OCI-LY7 (cell line): ENCODE results near the gene PRDM1. TPM values are rescaled to one million over a fixed set of nuclear protein-coding genes. Genes with fewer than 3 reads are reported as not detected.
A peak's percentile ranks its signal among the peaks of the same experiment; 100 is the strongest.

Experiments
- BruUV-seq: library from RNA; stranded (reverse); fragments of 400-500 nt; replicated peaks from 2 replicates; lab custom pipeline; 2021; lab: Mats Ljungman, UMichigan
- CTCF ChIA-PET: fragments of 300-600 bp; sonication (Branson Sonifier 250); formaldehyde crosslinking; loops from one replicate; lab custom pipeline; 2022; ENCODE audit warnings: antibody characterized with exemption; ENCODE audit not compliant: unreplicated experiment; lab: Charles Lee
- POLR2A ChIA-PET: fragments of 300-600 bp; sonication (Branson Sonifier 250); formaldehyde crosslinking; loops from one replicate; lab custom pipeline; 2022; ENCODE audit warnings: antibody characterized with exemption; lab: Charles Lee
- DNase-seq: peaks from one replicate; pipeline ENCODE4 v3.0.0-alpha.2; 2015; ENCODE audit warnings: low spot score
- H2AFZ ChIP-seq: fragments of 200-600 bp; sonication (generic), shearing (Covaris generic); 2 replicates; pipeline ENCODE4 v1.6.1; 2014; ENCODE audit warnings: mild to moderate bottlenecking, antibody characterized with exemption, low read length, moderate library complexity
- H3K27ac ChIP-seq: fragments of 200-600 bp; sonication (generic); 2 replicates; pipeline ENCODE4 v1.5.1; 2014; ENCODE audit warnings: mixed run types, low read depth, mild to moderate bottlenecking, moderate library complexity, low read length, inconsistent platforms; ENCODE audit not compliant: poor library complexity, severe bottlenecking
- H3K36me3 ChIP-seq: fragments of 200-600 bp; sonication (generic); 2 replicates; pipeline ENCODE4 v1.6.1; 2014; ENCODE audit warnings: mild to moderate bottlenecking, antibody characterized with exemption, low read length, moderate library complexity, mixed read lengths; ENCODE audit not compliant: insufficient read depth
- H3K4me1 ChIP-seq: fragments of 200-600 bp; sonication (generic); 2 replicates; pipeline ENCODE4 v1.5.1; 2014; ENCODE audit warnings: mild to moderate bottlenecking, low read length; ENCODE audit not compliant: insufficient read depth, poor library complexity, severe bottlenecking
- H3K4me2 ChIP-seq: fragments of 200-600 bp; sonication (generic); 2 replicates; pipeline ENCODE4 v1.6.1; 2014; ENCODE audit warnings: mild to moderate bottlenecking, low read length
- H3K4me3 ChIP-seq: fragments of 200-600 bp; sonication (generic); 2 replicates; pipeline ENCODE4 v1.5.1; 2014; ENCODE audit warnings: mild to moderate bottlenecking, low read depth, low read length; ENCODE audit not compliant: poor library complexity, severe bottlenecking
- H3K79me2 ChIP-seq: fragments of 200-600 bp; sonication (generic); 2 replicates; pipeline ENCODE4 v1.6.1; 2016; ENCODE audit warnings: low read depth, mild to moderate bottlenecking, low read length, moderate library complexity, mixed read lengths; ENCODE audit not compliant: insufficient read depth
- H3K9me2 ChIP-seq: fragments of 200-600 bp; sonication (generic); 2 replicates; pipeline ENCODE4 v1.6.1; 2016; ENCODE audit warnings: mild to moderate bottlenecking, low read length, mixed read lengths; ENCODE audit not compliant: insufficient read depth
- H3K9me3 ChIP-seq: fragments of 200-600 bp; sonication (generic); 2 replicates; pipeline ENCODE4 v1.6.1; 2014; ENCODE audit warnings: mild to moderate bottlenecking, mixed run types, low read length, mixed read lengths
- H4K20me1 ChIP-seq: fragments of 200-600 bp; sonication (generic); 2 replicates; pipeline ENCODE4 v1.6.1; 2014; ENCODE audit warnings: mild to moderate bottlenecking, antibody characterized with exemption, low read length, moderate library complexity, mixed read lengths; ENCODE audit not compliant: insufficient read depth
- CTCF ChIP-seq: fragments of 200-600 bp; sonication (generic); conservative IDR thresholded peaks from 2 replicates; pipeline ENCODE4 v1.5.1; 2014; ENCODE audit warnings: mild to moderate bottlenecking, antibody characterized with exemption, low read length, moderate library complexity, mixed read lengths
- EZH2phosphoT487 ChIP-seq: fragments of 200-600 bp; sonication (generic); IDR thresholded peaks from 2 replicates; pipeline ENCODE4 v1.6.1; 2018; ENCODE audit warnings: low read depth, borderline replicate concordance, mild to moderate bottlenecking, mixed run types, antibody characterized with exemption, low read length, moderate library complexity, mixed read lengths
- intact Hi-C: fragments of 100-400 bp; cut with micrococcal nuclease; formaldehyde crosslinking; loops from one replicate; pipeline ENCODE4 v1.10.0; 2022; ENCODE audit not compliant: unreplicated experiment
- total RNA-seq, 2 experiments: library from RNA; depleted of rRNA in 1 of 2; stranded (reverse); fragments of >200 nt in 1 of 2; shearing (Covaris generic) in 1 of 2; gene quantifications; 2 replicates each; pipeline ENCODE4 v1.2.3, GENCODE V29; 2014 to 2022

The PRDM1 gene
- total RNA-seq, 2 experiments from 2014 or later, result 1.5 to 3.3 TPM

- Histone ChIP-seq H3K4me1 (no peaks in the 10 kb centered on the region), H3K79me2 (no peaks in the 10 kb centered on the region), H3K4me3 (no peak overlapping the region), H3K36me3 (no peaks in the 10 kb centered on the region; the same call in 1 of the 2 replicates), H4K20me1 (no peaks in the 10 kb centered on the region), H2AFZ (peak overlapping the region; percentile 36; the same call in 1 of the 2 replicates), H3K27ac (no peak overlapping the region), H3K9me2 (no peaks in the 10 kb centered on the region), H3K4me2 (no peak overlapping the region), H3K9me3 (peaks cover 3% of the 10 kb centered on the region; the same call in 1 of the 2 replicates)
- no peak for DNase-seq
- ChIA-PET CTCF (no interaction called here), POLR2A (interaction anchor here (0.7 to 1.9 kb wide), 8 partner anchors 9 to 90 kb away, joined by 3 to 6 read pairs (median 4); no protein-coding TSS in a partner anchor)
- no TSS peak for BruUV-seq
- TF ChIP-seq CTCF (no peak), EZH2phosphoT487 (no peak)
- intact Hi-C loops, result no loop called here
These were observed 46.1 kb upstream of the PRDM1 start for GRCh38 chr6:106039897-106040592.

GRCh38 chr6:106044151-106044550 is 42.0 kb upstream of the PRDM1 start:
- no peak overlapping the region; the same call in 1 of the 2 replicates for H2AFZ ChIP-seq
- DNase-seq, result no peak
- ChIA-PET CTCF (no interaction called here), POLR2A (interaction anchor here (0.6 to 1.9 kb wide), 2 partner anchors 10 to 1738 kb away, joined by 3 to 7 read pairs; no protein-coding TSS in a partner anchor)
- H3K4me2 ChIP-seq, result no peak overlapping the region
- H4K20me1 ChIP-seq, result no peaks in the 10 kb centered on the region
- H3K9me3 ChIP-seq, result no peaks in the 10 kb centered on the region
- no peaks in the 10 kb centered on the region for H3K9me2 ChIP-seq
- BruUV-seq, result no TSS peak
- no peaks in the 10 kb centered on the region for H3K36me3 ChIP-seq
- no peak overlapping the region for H3K27ac ChIP-seq
- H3K79me2 ChIP-seq, result no peaks in the 10 kb centered on the region
- intact Hi-C loops, result no loop called here
- no peaks in the 10 kb centered on the region for H3K4me1 ChIP-seq
- no peak overlapping the region for H3K4me3 ChIP-seq
- TF ChIP-seq CTCF, result no peak
- no peak for TF ChIP-seq EZH2phosphoT487

GRCh38 chr6:106045077-106045476 is 41.1 kb upstream of the PRDM1 start:
- POLR2A ChIA-PET, result interaction anchor here (0.6 kb wide), 2 partner anchors 26 to 423 kb away, joined by 3 to 5 read pairs; no protein-coding TSS in a partner anchor
- no peak for DNase-seq
- no peaks in the 10 kb centered on the region for H3K9me2 ChIP-seq
- CTCF ChIA-PET, result no interaction called here
- TF ChIP-seq EZH2phosphoT487, result no peak
- no peak for TF ChIP-seq CTCF
- H3K27ac ChIP-seq, result no peak overlapping the region
- H3K4me3 ChIP-seq, result no peak overlapping the region
- H2AFZ ChIP-seq, result peak overlapping the region; percentile 0; the same call in 1 of the 2 replicates
- no peaks in the 10 kb centered on the region for H4K20me1 ChIP-seq
- no TSS peak for BruUV-seq
- H3K79me2 ChIP-seq, result no peaks in the 10 kb centered on the region
- no peak overlapping the region for H3K4me2 ChIP-seq
- no peaks in the 10 kb centered on the region for H3K4me1 ChIP-seq
- intact Hi-C loops, result no loop called here
- no peaks in the 10 kb centered on the region for H3K36me3 ChIP-seq
- no peaks in the 10 kb centered on the region for H3K9me3 ChIP-seq
